Measurements from ENCODE around the gene FYN. TPM values are rescaled to one million over a fixed set of nuclear protein-coding genes. Genes with fewer than 3 reads are reported as not detected.
A peak's percentile ranks its signal among the peaks of the same experiment; 100 is the strongest.

The FYN gene
- total and polyA plus RNA-seq, 9 of the 15 experiments (the other 6 are each of a cell fraction or from before 2014, with no cell fraction given): 2.9 to 22.1 (median 11.4) TPM

DNA sequence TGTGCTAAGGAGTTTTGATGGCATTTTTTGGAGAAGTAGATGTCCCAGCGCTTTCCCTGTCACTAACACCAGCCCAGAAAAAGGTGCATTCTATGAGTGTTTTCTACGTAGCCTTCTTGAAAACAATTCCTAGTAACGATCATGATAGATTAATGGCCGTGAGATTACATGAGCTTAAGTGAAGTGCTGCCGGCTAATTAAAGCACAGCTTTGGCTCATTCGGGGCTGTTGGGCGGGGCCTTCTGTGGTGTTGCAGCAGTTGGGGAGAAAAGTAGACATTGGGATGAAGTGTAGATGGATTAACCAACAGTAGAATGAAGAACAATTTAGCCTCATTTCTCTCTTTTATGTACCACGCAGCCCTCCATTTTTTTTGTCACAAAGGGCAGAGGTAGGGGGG lies 246.8 kb downstream of the FYN start:
- no peaks in the 10 kb centered on the region for H3K36me3 ChIP-seq (ENCODE audit: control insufficient read depth, insufficient read depth, low read length)
- H2AFZ ChIP-seq (ENCODE audit: low read depth, low read length): no peak overlapping the region
- in situ Hi-C loops (cut with MboI) (loop anchor here (25.0 kb wide), 1 partner anchor 364 kb away; a partner anchor contains a TSS), intact Hi-C loops (cut with micrococcal nuclease) (no loop called here)
- H3K9me1 ChIP-seq (ENCODE audit: control insufficient read depth, insufficient read depth, low read length): no peaks in the 10 kb centered on the region
- BruUV-seq (replicated peaks): no TSS peak
- FAIRE-seq: no peak
- WGBS (ENCODE audit: insufficient coverage, low coverage, missing lambda C conversion rate): 13% methylated on average over 8 of the region's 8 CpGs
- H3K9ac ChIP-seq (ENCODE audit: insufficient read depth in 1 of 2, low read depth in 2 of 2, low read length in 2 of 2): no peak overlapping the region
- ChIA-PET POLR2A (interaction anchor here (1.4 to 1.5 kb wide), 3 partner anchors 11 to 22 kb away, joined by 4 to 5 read pairs (median 5); partner anchors contain the start of gene TRAF3IP2), CTCF (ENCODE audit: low intra/inter-chr PET ratio) (no interaction called here)
- H3K27me3 ChIP-seq (ENCODE audit: control insufficient read depth in 2 of 2, insufficient read depth in 2 of 2, low read length in 2 of 2): peaks cover 37 to 46% of the 10 kb centered on the region in 2 experiments
- H4K20me1 ChIP-seq (replicated peaks; ENCODE audit: control insufficient read depth, insufficient read depth, low read length): no peaks in the 10 kb centered on the region
- H3K4me2 ChIP-seq (ENCODE audit: insufficient read depth, low read length): no peak overlapping the region
- TF ChIP-seq, protein P1, sequence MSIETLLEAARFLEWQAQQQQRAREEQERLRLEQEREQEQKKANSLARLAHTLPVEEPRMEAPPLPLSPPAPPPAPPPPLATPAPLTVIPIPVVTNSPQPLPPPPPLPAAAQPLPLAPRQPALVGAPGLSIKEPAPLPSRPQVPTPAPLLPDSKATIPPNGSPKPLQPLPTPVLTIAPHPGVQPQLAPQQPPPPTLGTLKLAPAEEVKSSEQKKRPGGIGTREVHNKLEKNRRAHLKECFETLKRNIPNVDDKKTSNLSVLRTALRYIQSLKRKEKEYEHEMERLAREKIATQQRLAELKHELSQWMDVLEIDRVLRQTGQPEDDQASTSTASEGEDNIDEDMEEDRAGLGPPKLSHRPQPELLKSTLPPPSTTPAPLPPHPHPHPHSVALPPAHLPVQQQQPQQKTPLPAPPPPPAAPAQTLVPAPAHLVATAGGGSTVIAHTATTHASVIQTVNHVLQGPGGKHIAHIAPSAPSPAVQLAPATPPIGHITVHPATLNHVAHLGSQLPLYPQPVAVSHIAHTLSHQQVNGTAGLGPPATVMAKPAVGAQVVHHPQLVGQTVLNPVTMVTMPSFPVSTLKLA (conservative IDR thresholded peaks at IDR 0.05): no peak
- TF ChIP-seq NR1H2 (CRISPR knock-in tag; IDR thresholded peaks at IDR 0.05) (no peak), SP1 (CRISPR knock-in tag; IDR thresholded peaks at IDR 0.05) (no peak), ZNF644 (tag; IDR thresholded peaks at IDR 0.05; ENCODE audit: low read depth) (no peak), BMI1 (IDR thresholded peaks at IDR 0.05; ENCODE audit: low read length) (no peak), TARDBP (IDR thresholded peaks at IDR 0.05) (no peak), MEIS2 (IDR thresholded peaks at IDR 0.05; ENCODE audit: partially characterized antibody) (peak; percentile 40), POLR2A (conservative IDR thresholded peaks at IDR 0.05) (no peak), GATA2 (CRISPR knock-in tag; IDR thresholded peaks at IDR 0.05) (no peak), TBL1XR1 (IDR thresholded peaks at IDR 0.05; ENCODE audit: low read length in 2 of 2) (no peak), SMARCB1 (IDR thresholded peaks at IDR 0.05; ENCODE audit: insufficient read length, low read depth) (no peak), KLF10 (CRISPR knock-in tag; IDR thresholded peaks at IDR 0.05) (no peak), ZNF830 (CRISPR knock-in tag; IDR thresholded peaks at IDR 0.05) (no peak)
- TF ChIP-seq, protein P2, sequence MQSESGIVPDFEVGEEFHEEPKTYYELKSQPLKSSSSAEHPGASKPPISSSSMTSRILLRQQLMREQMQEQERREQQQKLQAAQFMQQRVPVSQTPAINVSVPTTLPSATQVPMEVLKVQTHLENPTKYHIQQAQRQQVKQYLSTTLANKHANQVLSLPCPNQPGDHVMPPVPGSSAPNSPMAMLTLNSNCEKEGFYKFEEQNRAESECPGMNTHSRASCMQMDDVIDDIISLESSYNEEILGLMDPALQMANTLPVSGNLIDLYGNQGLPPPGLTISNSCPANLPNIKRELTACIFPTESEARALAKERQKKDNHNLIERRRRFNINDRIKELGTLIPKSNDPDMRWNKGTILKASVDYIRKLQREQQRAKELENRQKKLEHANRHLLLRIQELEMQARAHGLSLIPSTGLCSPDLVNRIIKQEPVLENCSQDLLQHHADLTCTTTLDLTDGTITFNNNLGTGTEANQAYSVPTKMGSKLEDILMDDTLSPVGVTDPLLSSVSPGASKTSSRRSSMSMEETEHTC (IDR thresholded peaks at IDR 0.05): no peak
- TF ChIP-seq, protein P3, sequence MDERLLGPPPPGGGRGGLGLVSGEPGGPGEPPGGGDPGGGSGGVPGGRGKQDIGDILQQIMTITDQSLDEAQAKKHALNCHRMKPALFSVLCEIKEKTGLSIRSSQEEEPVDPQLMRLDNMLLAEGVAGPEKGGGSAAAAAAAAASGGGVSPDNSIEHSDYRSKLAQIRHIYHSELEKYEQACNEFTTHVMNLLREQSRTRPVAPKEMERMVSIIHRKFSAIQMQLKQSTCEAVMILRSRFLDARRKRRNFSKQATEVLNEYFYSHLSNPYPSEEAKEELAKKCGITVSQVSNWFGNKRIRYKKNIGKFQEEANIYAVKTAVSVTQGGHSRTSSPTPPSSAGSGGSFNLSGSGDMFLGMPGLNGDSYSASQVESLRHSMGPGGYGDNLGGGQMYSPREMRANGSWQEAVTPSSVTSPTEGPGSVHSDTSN (CRISPR knock-in tag; IDR thresholded peaks at IDR 0.05; ENCODE audit: low read depth): no peak
- TF ChIP-seq, protein P3 (tag; conservative IDR thresholded peaks at IDR 0.05; ENCODE audit: low read depth): peak; percentile 48
- no peak overlapping the region for H3K27ac ChIP-seq (ENCODE audit: extremely low read depth, low read depth, low read length)
- no peaks in the 10 kb centered on the region for H3K4me1 ChIP-seq (replicated peaks in 1 of 2; ENCODE audit: control insufficient read depth in 2 of 2, insufficient read depth in 2 of 2, low read length in 2 of 2)
- ATAC-seq: no peak
- no peaks in the 10 kb centered on the region for H3K79me2 ChIP-seq (ENCODE audit: control insufficient read depth, insufficient read depth, low read length)
- DNase-seq (ENCODE audit: extremely low read depth in 1 of 4, low spot score in 3 of 4): no peak
- no peak overlapping the region for H3K4me3 ChIP-seq
- H3K9me3 ChIP-seq (replicated peaks; ENCODE audit: control insufficient read depth, insufficient read depth, low read depth, low read length): no peaks in the 10 kb centered on the region

Data from K562 (cell line).